C4-2B (cell line): ENCODE results near the gene RXRA.

ENCODE experiments used
- CTCF ChIP-seq: fragments of 450-650 bp; conservative IDR thresholded peaks from 2 replicates; pipeline ENCODE4 v1.5.1; 2017; ENCODE audit warnings: mild to moderate bottlenecking
- ZFX ChIP-seq: fragments of 450-650 bp; IDR thresholded peaks from 2 replicates; pipeline ENCODE4 v1.6.1; 2017

DNA sequence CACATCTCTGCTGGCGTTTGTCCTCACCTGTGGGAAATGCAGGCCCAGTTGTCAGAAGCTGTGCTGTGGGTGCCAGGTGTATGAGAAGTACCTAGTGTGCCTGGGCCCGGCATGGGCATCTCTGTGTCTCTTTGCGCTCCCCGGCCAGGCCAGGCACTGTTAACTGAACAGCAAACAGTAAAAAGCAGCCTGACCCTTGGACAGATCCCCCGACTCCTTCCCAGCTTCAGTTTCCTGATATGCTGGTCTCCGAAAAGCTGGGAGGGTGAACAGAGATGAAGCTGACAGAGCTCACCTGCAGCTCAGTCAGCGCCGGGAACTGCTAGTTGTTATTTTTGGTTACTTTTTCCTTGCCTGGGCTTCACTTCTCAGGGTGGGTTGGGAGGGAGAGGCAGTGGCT lies 28.9 kb downstream of the RXRA start:
- TF ChIP-seq CTCF = no peak
- TF ChIP-seq ZFX = no peak
